Endothelial cell of umbilical vein (primary cell): Measurements from ENCODE around the gene CIB4.

Experiments used
- CTCF ChIP-seq, 2 donors: IDR thresholded peaks; 1 replicate in 1 of 2; 2 replicates in 1 of 2; pipeline ENCODE4 v1.5.1; 2011; ENCODE audit warnings: low read length in 2 of 2, mild to moderate bottlenecking in 2 of 2, moderate library complexity in 2 of 2, control low read depth in 1 of 2, inconsistent platforms in 1 of 2, low read depth in 1 of 2; ENCODE audit not compliant: insufficient read depth in 1 of 2; ENCODE audit errors: extremely low read depth in 1 of 2
- FOS ChIP-seq: IDR thresholded peaks from 2 replicates; pipeline ENCODE4 v1.6.1; 2011; ENCODE audit warnings: mild to moderate bottlenecking, low read length, moderate library complexity, borderline replicate concordance; ENCODE audit not compliant: insufficient read depth
- POLR2A ChIP-seq: IDR thresholded peaks from 2 replicates; pipeline ENCODE4 v1.6.1; 2012; ENCODE audit warnings: low read depth, mild to moderate bottlenecking, control low read depth, low read length
- POLR2AphosphoS5 ChIP-seq: IDR thresholded peaks from 2 replicates; pipeline ENCODE4 v1.6.1; 2012; ENCODE audit warnings: low read depth, mild to moderate bottlenecking, control low read depth, low read length, moderate library complexity; ENCODE audit not compliant: insufficient read depth

DNA sequence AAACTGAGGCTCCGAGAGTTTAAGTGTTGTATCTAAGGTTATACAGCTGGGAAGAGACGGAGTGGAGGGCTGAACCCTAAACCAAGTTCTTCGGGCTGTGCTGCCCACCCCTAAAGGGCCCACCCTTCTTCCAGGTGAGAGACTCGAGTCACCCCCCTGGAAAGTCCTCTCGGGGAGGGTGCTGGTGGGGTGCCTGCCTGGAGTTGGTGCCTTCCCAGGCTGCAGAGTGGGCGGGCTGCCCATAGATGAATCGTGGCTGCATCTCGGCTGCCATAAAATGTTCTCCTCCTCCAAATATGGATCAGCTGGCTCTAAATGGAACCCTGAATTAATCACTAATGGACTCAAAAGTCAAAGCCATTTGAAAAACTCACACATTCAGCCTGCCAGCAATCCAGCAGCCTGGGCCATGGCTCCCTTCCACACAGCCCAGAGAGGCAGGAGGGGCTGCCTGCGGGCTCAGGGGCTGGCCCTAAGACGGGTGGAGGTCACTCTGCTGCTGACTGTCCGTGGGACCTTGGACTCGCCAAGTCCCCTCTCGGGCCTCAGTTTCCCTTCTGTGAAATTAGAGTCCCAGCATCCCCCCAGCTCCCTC is 7.7 kb downstream of the CIB4 start:
- TF ChIP-seq CTCF (IDR thresholded peaks at IDR 0.05; ENCODE audit: extremely low read depth in 1 of 2, insufficient read depth in 1 of 2, low read depth in 1 of 2, low read length in 2 of 2): no peak
- TF ChIP-seq POLR2AphosphoS5: no peak
- no peak for TF ChIP-seq POLR2A
- TF ChIP-seq FOS: no peak
